Urothelium cell line (cell line): Measurements from ENCODE around the gene PIK3R5.
"Not testable (repeated sequence)": the region's sequence is repeated elsewhere in the genome, so short reads cannot be mapped to it uniquely, and the experiment has no call there.

Source experiments
- DNase-seq: peaks from one replicate; pipeline ENCODE4 v3.0.0; 2011; ENCODE audit warnings: low spot score, mixed read lengths
- FAIRE-seq: peaks from 2 replicates; lab custom pipeline; 2011; peaks lifted over from hg19 to GRCh38; lab: Jason Lieb, UNC

PIK3R5 gene

GRCh38 chr17:8898126-8898525 lies 67.4 kb downstream of the PIK3R5 start:
- DNase-seq (no peak), FAIRE-seq (no peak)

DNA sequence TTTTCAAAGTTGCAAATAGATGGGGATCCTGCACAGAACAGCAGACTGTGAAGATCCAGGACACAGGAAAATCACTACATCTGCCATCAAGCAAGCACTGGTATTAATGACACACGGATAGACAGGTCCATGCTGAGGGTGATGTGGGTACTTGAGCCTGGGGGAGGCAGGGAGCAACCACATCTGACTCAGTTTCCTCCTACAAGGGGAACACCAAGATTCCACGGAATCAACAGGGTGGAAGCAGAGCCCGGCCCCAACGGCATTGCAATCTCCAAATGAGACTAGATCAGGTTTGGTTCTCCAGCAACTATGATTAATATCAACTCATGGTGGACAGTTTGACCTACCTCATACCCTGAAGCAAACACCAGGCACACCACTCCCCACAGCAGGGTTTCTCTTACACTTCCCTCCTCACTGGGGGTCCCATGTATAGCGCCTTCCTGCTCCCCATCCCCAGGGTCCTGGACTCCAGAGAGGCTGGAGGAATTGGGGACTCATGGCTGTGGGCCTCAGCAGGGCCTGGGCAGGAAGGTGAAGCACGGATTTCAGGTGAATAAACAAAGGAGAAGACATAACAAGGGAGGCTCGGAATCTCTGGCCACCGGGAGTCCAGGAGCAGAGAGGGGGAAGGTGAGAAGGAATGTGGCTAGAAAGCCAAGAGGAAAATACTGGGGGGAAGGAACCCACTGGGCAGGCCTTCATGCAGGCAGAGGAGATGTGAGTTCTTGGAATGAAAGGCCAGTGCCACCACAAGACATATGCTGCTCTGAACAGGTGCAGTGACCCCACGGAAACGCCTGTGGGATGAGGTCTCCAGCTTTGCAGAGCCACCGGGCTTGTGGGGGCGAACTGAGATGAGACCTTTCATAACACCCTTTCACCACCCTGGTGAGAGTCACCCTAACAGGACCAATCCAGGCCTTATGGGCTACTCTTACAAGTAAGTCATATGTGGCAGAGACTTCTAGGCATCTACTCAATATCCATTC lies 68.6 kb downstream of the PIK3R5 start:
- DNase-seq (no peak), FAIRE-seq (no peak)

DNA sequence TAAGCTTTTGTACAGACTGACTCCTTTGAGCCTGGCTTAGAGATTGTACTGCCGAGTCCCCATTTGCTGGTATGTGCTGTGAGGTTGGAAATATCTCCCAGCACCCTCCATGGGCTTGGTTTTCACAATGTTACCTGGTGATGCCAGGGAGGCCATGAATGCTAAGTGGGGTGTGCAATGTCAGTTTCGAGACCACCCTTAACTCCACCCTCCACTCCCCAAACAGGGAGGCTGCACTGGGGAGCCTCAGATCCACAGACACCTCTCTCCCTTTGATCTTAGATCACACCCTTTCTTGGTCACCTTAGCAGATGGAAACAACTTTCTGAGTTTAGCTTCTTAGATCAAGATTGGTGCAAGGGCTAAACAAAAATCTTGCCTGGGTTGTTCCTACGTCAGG lies 69.4 kb downstream of the PIK3R5 start:
- DNase-seq, result no peak
- no peak for FAIRE-seq

DNA sequence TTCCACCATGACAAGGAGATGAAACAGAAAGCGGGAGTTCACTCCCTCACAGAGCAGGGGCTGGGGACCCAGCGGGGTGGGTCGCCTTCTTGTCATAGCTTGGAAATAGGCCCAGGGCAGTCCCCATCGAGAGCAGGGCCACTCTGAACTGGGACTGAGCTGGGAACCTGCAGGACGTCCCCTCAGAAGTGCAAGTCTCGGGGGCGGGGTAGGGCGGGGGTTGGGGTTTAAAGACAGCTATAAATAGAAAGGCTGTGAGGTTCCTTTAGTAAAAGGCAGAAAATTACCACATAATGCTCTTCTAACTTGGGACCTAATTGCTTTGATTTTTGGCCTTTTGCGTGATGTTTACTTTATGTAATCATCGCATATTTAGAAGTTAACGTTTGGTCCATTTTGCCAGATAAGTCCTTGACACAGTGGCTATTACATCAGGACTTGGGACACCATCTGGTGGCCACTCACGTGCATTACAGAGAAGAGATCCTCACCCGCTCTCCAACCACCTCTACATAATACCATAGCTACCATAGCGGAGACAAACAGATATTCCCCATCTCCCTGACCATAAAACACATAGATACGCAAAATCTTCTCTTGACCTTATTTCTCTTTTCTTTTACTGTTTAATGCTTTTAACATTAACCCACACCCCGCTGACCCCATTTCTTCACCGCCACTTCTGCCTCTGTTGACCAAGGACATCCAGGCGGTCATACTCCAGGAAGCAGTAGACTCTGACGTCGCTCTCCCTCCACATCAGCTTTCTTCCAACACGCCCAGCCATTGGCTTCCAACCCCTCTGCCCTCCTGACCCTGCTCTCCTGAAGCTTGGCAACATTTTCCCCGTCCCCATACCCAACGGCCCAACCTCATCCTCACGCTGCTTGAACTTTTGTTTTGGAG lies 70.6 kb downstream of the PIK3R5 start:
- no peak for FAIRE-seq

DNA sequence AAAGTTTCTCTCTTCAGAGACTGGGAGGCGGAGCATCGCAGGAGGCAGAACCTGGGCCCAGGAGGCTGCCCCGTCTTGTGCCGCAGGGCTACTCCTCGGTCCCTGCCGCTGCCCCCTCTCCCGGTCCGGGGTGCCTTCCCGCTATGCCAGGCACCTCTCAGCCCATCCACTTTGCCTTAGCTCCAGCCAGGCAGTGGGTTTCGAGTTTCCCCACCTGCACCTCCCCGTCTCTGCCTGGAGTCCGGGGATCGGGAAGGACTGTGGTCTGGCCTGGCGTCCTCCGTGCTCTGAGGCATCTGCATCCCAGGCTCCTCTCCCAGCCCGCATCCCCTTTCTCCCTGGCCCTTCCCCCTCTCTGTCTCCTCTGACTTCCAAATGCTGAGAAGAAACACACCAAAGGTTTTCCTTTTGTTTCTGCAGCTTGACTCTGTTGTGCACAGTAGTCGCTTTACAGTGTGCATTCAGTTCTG lies 71.3 kb downstream of the PIK3R5 start:
- DNase-seq, result no peak
- FAIRE-seq, result no peak

More for the DNA sequence above, 70.6 kb downstream of the PIK3R5 start:
- DNase-seq, result peak; percentile 68

- FAIRE-seq (no peak), DNase-seq (no peak)
Observed at GRCh38 chr17:8893621-8894201, 71.8 kb downstream of the PIK3R5 start.

DNA sequence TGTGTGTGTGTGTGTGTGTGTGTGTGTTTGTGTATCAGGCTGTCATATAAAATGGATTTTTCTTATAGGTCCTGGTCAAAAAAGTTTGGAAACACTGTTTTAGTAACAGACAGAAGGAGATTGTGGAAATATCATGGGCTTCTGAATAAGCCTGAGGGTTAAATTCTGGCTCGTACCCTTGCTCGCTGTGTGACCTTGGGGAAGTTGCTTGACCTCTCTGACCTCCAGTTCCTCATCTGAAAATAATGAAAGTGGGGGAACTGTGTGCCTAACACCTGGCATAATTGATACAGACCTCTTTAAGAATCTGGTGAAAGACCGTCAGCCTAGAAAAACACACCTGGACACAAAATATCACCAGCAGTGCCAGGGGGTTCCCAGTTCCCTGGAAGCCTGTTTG lies 72.4 kb downstream of the PIK3R5 start:
- FAIRE-seq (no peak), DNase-seq (no peak)

DNA sequence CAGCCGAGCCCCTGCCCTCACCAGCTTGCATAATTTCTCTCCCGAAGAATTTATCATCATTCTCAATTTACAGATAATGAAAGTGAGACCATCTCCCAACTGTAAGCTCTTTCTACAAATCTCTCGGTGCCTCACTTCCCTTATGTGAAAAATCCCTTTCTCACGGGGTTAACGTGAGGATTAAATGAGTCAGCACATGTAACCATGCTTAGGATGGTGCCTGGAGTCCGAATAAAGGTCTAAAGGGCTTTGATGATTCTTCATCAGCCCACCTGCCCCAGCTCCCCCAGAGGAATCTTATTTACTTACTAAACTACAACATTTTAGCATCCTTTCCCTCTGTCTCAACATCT lies 73.2 kb downstream of the PIK3R5 start:
- FAIRE-seq (no peak), DNase-seq (no peak)

- DNase-seq, result no peak
- FAIRE-seq, result no peak
Observed at GRCh38 chr17:8890671-8891070, 74.8 kb downstream of the PIK3R5 start.

- no peak for FAIRE-seq
Observed at GRCh38 chr17:8889458-8890210, 75.9 kb downstream of the PIK3R5 start.

GRCh38 chr17:8888704-8889302 lies 76.7 kb downstream of the PIK3R5 start:
- DNase-seq, result no peak
- FAIRE-seq, result no peak

More at GRCh38 chr17:8889458-8890210, 75.9 kb downstream of the PIK3R5 start:
- no peak for DNase-seq

GRCh38 chr17:8887834-8888703 lies 77.4 kb downstream of the PIK3R5 start:
- peak; percentile 11 for DNase-seq
- FAIRE-seq, result no peak

- no peak for FAIRE-seq
- no peak for DNase-seq
Observed at GRCh38 chr17:8887301-8887700, 78.2 kb downstream of the PIK3R5 start.

GRCh38 chr17:8885967-8886684 lies 79.4 kb downstream of the PIK3R5 start:
- no peak for FAIRE-seq
- no peak for DNase-seq

DNA sequence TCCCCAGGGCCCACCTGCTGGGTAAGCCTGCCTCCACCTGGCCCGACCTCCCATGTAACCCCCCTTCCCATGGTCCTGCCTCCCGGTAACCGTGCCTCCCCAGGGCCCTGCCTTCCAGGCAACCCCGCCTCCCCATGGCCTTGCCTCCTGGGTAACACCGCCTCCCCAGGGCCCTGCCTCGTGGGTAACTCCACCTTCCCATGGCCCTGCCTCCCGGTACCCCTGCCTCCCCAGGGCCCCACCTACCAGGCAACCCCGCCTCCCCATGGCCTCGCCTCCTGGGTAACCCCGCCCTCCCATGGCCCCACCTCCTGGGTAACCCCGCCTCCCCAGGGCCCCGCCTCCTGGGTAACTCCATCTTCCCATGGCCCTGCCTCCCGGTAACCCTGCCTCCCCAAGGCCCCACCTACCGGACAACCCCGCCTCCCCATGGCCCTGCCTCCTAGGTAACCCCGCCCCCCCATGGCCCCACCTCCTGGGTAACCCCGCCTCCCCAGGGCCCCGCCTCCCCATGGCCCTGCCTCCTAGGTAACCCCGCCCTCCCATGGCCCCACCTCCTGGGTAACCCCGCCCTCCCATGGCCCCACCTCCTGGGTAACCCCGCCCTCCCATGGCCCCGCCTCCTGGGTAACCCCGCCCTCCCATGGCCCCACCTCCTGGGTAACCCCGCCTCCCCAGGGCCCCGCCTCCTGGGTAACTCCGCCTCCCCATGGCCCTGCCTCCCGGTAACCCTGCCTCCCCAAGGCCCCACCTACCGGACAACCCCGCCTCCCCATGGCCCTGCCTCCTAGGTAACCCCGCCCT lies 80.1 kb downstream of the PIK3R5 start:
- DNase-seq, FAIRE-seq: not testable (repeated sequence)

GRCh38 chr17:8884336-8884990 lies 81.0 kb downstream of the PIK3R5 start:
- no peak for DNase-seq
- FAIRE-seq, result no peak

GRCh38 chr17:8883353-8883752 lies 82.2 kb downstream of the PIK3R5 start:
- DNase-seq (no peak), FAIRE-seq (no peak)
